GM12878 (cell line): ENCODE results near the gene S100A14. TPM values are rescaled to one million over a fixed set of nuclear protein-coding genes. Genes with fewer than 3 reads are reported as not detected.

Experiments
- ATAC-seq: fragments of 200-7000 bp; cut with Tn5 transposase; 3 replicates; pipeline ENCODE4 v1.9.1; 2020; ENCODE audit warnings: mild to moderate bottlenecking, moderate library complexity
- BruUV-seq: library from RNA; stranded (reverse); fragments of 400-500 nt; replicated peaks from 2 replicates; lab custom pipeline; 2021; lab: Mats Ljungman, UMichigan
- CTCF ChIA-PET: fragments of 300-600 bp; sonication (Branson Sonifier 250); formaldehyde crosslinking; extraction: SDS; loops from one replicate; lab custom pipeline; 2021; ENCODE audit warnings: inconsistent platforms; lab: Yijun Ruan, JAX
- POLR2A ChIA-PET: fragments of 350-600 bp; formaldehyde crosslinking; extraction: SDS; loops from one replicate; lab custom pipeline; 2021; ENCODE audit warnings: inconsistent platforms; lab: Charles Lee
- RAD21 ChIA-PET: fragments of 300-600 bp; sonication (Branson Sonifier 250); formaldehyde crosslinking; loops from one replicate; lab custom pipeline; 2023; ENCODE audit warnings: antibody characterized with exemption; ENCODE audit not compliant: unreplicated experiment; lab: Charles Lee
- SMC1A ChIA-PET: fragments of 300-600 bp; sonication (Branson Sonifier 250); formaldehyde crosslinking; loops from one replicate; lab custom pipeline; 2023; ENCODE audit not compliant: unreplicated experiment, uncharacterized antibody; lab: Charles Lee
- DNase-seq: peaks from one replicate; pipeline ENCODE4 v3.0.0-alpha.2; 2011; ENCODE audit warnings: low read depth, low spot score
- FAIRE-seq: peaks from 3 replicates; lab custom pipeline; 2011; peaks lifted over from hg19 to GRCh38; lab: Jason Lieb, UNC
- H2AFZ ChIP-seq: 2 replicates; pipeline ENCODE4 v1.6.0; 2011; ENCODE audit warnings: low read depth, low read length, control low read depth; ENCODE audit not compliant: control insufficient read depth
- H3K27ac ChIP-seq: 2 replicates; pipeline ENCODE4 v1.5.1; 2011; ENCODE audit warnings: control low read depth; ENCODE audit not compliant: control insufficient read depth, insufficient read depth
- H3K27me3 ChIP-seq, 2 experiments: replicated peaks in 1 of 2; 2 replicates each; pipeline versions ENCODE4 v1.6.0 to v1.6.1; 2011; ENCODE audit warnings: low read length in 1 of 2; ENCODE audit not compliant: control insufficient read depth in 2 of 2, insufficient read depth in 2 of 2
- H3K36me3 ChIP-seq, 2 experiments: 2 replicates each; pipeline ENCODE4 v1.5.1; 2011; ENCODE audit warnings: low read length in 1 of 2; ENCODE audit not compliant: control insufficient read depth in 2 of 2, insufficient read depth in 2 of 2
- H3K4me1 ChIP-seq: 2 replicates; pipeline ENCODE4 v1.6.1; 2011; ENCODE audit warnings: mild to moderate bottlenecking, low read length, moderate library complexity, mixed read lengths; ENCODE audit not compliant: control insufficient read depth, insufficient read depth
- H3K4me2 ChIP-seq: 2 replicates; pipeline ENCODE4 v1.6.0; 2011; ENCODE audit warnings: control low read depth; ENCODE audit not compliant: control insufficient read depth, insufficient read depth
- H3K4me3 ChIP-seq: fragments of 200-600 bp; sonication (generic); 2 replicates; pipeline ENCODE4 v1.5.1; 2016
- H3K79me2 ChIP-seq: 2 replicates; pipeline ENCODE4 v1.6.0; 2011; ENCODE audit warnings: low read length; ENCODE audit not compliant: control insufficient read depth, insufficient read depth
- H3K9ac ChIP-seq: 2 replicates; pipeline ENCODE4 v1.8.0; 2011; ENCODE audit warnings: low read length, control low read depth, mixed read lengths; ENCODE audit not compliant: control insufficient read depth, insufficient read depth
- H3K9me3 ChIP-seq: replicated peaks from 3 replicates; pipeline ENCODE4 v1.5.1; 2011; ENCODE audit warnings: mild to moderate bottlenecking, low read length; ENCODE audit not compliant: control insufficient read depth, insufficient read depth
- H4K20me1 ChIP-seq: 2 replicates; pipeline ENCODE4 v1.6.0; 2011; ENCODE audit not compliant: control insufficient read depth, insufficient read depth
- CBX5 ChIP-seq: sonication (generic); IDR thresholded peaks from 2 replicates; pipeline ENCODE4 v1.6.1; 2016; ENCODE audit warnings: low read depth, moderate library complexity, mild to moderate bottlenecking, inconsistent platforms
- IRF3 ChIP-seq: fragments of 450-650 bp; IDR thresholded peaks from 2 replicates; pipeline ENCODE4 v1.6.1; 2014; ENCODE audit warnings: mild to moderate bottlenecking
- LARP7 ChIP-seq: fragments of 450-650 bp; IDR thresholded peaks from 2 replicates; pipeline ENCODE4 v1.6.1; 2017; ENCODE audit warnings: mild to moderate bottlenecking
- NBN ChIP-seq: fragments of 450-650 bp; IDR thresholded peaks from 2 replicates; pipeline ENCODE4 v1.6.1; 2016
- NFYB ChIP-seq: IDR thresholded peaks from 2 replicates; pipeline ENCODE4 v1.6.1; 2011; ENCODE audit warnings: low read depth, mild to moderate bottlenecking, low read length, improper control_type of control experiment, moderate library complexity; ENCODE audit not compliant: insufficient read depth
- NR2F1 ChIP-seq: fragments of 450-650 bp; conservative IDR thresholded peaks from 2 replicates; pipeline ENCODE4 v1.6.1; 2017; ENCODE audit warnings: mild to moderate bottlenecking
- RAD21 ChIP-seq: IDR thresholded peaks from 2 replicates; pipeline ENCODE4 v1.6.1; 2011; ENCODE audit warnings: mild to moderate bottlenecking, low read depth, low read length, moderate library complexity; ENCODE audit not compliant: insufficient read depth
- SMAD1 ChIP-seq: fragments of 450-650 bp; IDR thresholded peaks from 2 replicates; pipeline ENCODE4 v1.6.1; 2018; ENCODE audit warnings: mild to moderate bottlenecking, low read depth; ENCODE audit not compliant: partially characterized antibody
- SMAD5 ChIP-seq: IDR thresholded peaks from 2 replicates; pipeline ENCODE4 v1.6.1; 2016; ENCODE audit warnings: antibody characterized with exemption, low read depth
- STAT3 ChIP-seq: IDR thresholded peaks from 2 replicates; pipeline ENCODE4 v1.6.1; 2011; ENCODE audit warnings: low read depth, low read length, improper control_type of control experiment
- TCF3 ChIP-seq: IDR thresholded peaks from 2 replicates; pipeline ENCODE4 v1.6.1; 2012; ENCODE audit warnings: low read depth, mild to moderate bottlenecking, low read length, borderline replicate concordance; ENCODE audit not compliant: insufficient read depth
- ZNF217 ChIP-seq: fragments of 450-650 bp; IDR thresholded peaks from 2 replicates; pipeline ENCODE4 v1.6.1; 2017; ENCODE audit warnings: antibody characterized with exemption, mild to moderate bottlenecking
- WGBS: methylation state at CpG from one replicate; pipeline ENCODE4 v1.1.6; 2016; ENCODE audit warnings: low lambda C conversion rate; ENCODE audit not compliant: insufficient replicate concordance, insufficient coverage; ENCODE audit errors: missing lambda C conversion rate; 5-methylcytosine and 5-hydroxymethylcytosine counted together
- in situ Hi-C: fragments of 300-500 bp; cut with MboI; formaldehyde crosslinking; loops from 9 replicates; pipeline ENCODE4 v1.14.3; 2018; ENCODE audit warnings: mixed read lengths
- intact Hi-C: fragments of 100-400 bp; cut with micrococcal nuclease; formaldehyde crosslinking; loops from one replicate; pipeline ENCODE4 v1.14.2; 2022; ENCODE audit not compliant: unreplicated experiment
- polyA plus RNA-seq, 11 experiments: library from polyadenylated mRNA; depleted of rRNA in 4 of 11; unstranded in 6 of 11; stranded (reverse) in 5 of 11; fragments of >200 nt; fragmentation: Nextera tagmentation in 4 of 11; fragmentation: Illumina TruSeq in 1 of 11; extraction: Ambion mirVana in 4 of 11; extraction: Trizol in 1 of 11; gene quantifications; 1 replicate in 1 of 11; 2 replicates in 10 of 11; pipeline versions ENCODE4 v1.2.1 to v1.2.3, GENCODE V29; 2011 to 2016; ENCODE audit warnings: inconsistent platforms in 2 of 11, missing spikeins in 2 of 11, low read depth in 1 of 11
- total RNA-seq, 4 experiments: library from RNA; depleted of rRNA in 3 of 4; stranded (reverse); fragments of >200 nt in 3 of 4; fragmentation: Illumina TruSeq in 1 of 4; extraction: Trizol in 1 of 4; gene quantifications; 2 replicates each; pipeline versions ENCODE4 v1.2.1 to v1.2.3, GENCODE V29; 2013 to 2021
- TF ChIP-seq, protein P1 (sequence below): fragments of 450-650 bp; IDR thresholded peaks from 2 replicates; pipeline ENCODE4 v1.6.1; 2016; ENCODE audit warnings: mild to moderate bottlenecking
- TF ChIP-seq, protein P2 (sequence below): IDR thresholded peaks from 2 replicates; pipeline ENCODE4 v1.6.1; 2012; ENCODE audit warnings: low read depth, low read length, improper control_type of control experiment

Gene S100A14
- total and polyA plus RNA-seq, 10 of the 15 experiments (the other 5 are each of a cell fraction or from before 2014, with no cell fraction given): 0.20 to 0.77 (median 0.45) TPM; not detected in 4

GRCh38 chr1:153573351-153573750, 42.8 kb downstream of the S100A14 start:
- Histone ChIP-seq H3K9ac (no peak overlapping the region), H3K4me2 (no peak overlapping the region), H3K79me2 (no peaks in the 10 kb centered on the region), H3K4me1 (peaks cover 8% of the 10 kb centered on the region), H3K36me3 (no peaks in the 10 kb centered on the region), H3K9me3 (no peaks in the 10 kb centered on the region), H2AFZ (no peak overlapping the region), H3K27ac (no peak overlapping the region), H3K27me3 (no peaks in the 10 kb centered on the region), H3K4me3 (no peak overlapping the region), H4K20me1 (no peaks in the 10 kb centered on the region)
- TF ChIP-seq, protein P1, sequence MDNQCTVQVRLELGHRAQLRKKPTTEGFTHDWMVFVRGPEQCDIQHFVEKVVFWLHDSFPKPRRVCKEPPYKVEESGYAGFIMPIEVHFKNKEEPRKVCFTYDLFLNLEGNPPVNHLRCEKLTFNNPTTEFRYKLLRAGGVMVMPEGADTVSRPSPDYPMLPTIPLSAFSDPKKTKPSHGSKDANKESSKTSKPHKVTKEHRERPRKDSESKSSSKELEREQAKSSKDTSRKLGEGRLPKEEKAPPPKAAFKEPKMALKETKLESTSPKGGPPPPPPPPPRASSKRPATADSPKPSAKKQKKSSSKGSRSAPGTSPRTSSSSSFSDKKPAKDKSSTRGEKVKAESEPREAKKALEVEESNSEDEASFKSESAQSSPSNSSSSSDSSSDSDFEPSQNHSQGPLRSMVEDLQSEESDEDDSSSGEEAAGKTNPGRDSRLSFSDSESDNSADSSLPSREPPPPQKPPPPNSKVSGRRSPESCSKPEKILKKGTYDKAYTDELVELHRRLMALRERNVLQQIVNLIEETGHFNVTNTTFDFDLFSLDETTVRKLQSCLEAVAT: no peak
- no peak for TF ChIP-seq NR2F1
- TF ChIP-seq LARP7: no peak
- no peak for TF ChIP-seq RAD21
- TF ChIP-seq NBN: no peak
- TF ChIP-seq, protein P2, sequence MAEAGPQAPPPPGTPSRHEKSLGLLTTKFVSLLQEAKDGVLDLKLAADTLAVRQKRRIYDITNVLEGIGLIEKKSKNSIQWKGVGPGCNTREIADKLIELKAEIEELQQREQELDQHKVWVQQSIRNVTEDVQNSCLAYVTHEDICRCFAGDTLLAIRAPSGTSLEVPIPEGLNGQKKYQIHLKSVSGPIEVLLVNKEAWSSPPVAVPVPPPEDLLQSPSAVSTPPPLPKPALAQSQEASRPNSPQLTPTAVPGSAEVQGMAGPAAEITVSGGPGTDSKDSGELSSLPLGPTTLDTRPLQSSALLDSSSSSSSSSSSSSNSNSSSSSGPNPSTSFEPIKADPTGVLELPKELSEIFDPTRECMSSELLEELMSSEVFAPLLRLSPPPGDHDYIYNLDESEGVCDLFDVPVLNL: no peak
- TF ChIP-seq TCF3: no peak
- TF ChIP-seq SMAD5: no peak
- no peak for TF ChIP-seq IRF3
- no peak for TF ChIP-seq ZNF217
- no peak for TF ChIP-seq STAT3
- no peak for TF ChIP-seq NFYB
- no peak for TF ChIP-seq CBX5
- no peak for TF ChIP-seq SMAD1
- SMC1A ChIA-PET: interaction anchor here (0.7 to 4.0 kb wide), 26 partner anchors 8 to 405 kb away, joined by 3 to 36 read pairs (median 6); partner anchors contain the start of genes CHTOP, ILF2, S100A1 and S100A13
- intact Hi-C loops (loop anchor here (5.0 kb wide), 1 partner anchor 99 kb away; the partner anchor contains the start of gene ILF2), in situ Hi-C loops (no loop called here)
- ATAC-seq: no peak; the same call in 2 of the 3 replicates
- DNase-seq: no peak
- CTCF ChIA-PET: interaction anchor here (0.7 to 7.5 kb wide), 37 partner anchors 8 to 413 kb away, joined by 3 to 216 read pairs (median 8); partner anchors contain the start of genes CHTOP, CREB3L4, ILF2 and JTB
- no peak for FAIRE-seq
- WGBS: 64% methylated on average over 3 of the region's 3 CpGs
- POLR2A ChIA-PET: interaction anchor here (1.0 to 1.8 kb wide), 4 partner anchors 38 to 99 kb away, joined by 3 to 11 read pairs (median 6); partner anchors contain the start of genes CHTOP and S100A6
- no TSS peak for BruUV-seq
- RAD21 ChIA-PET: interaction anchor here (0.8 to 5.2 kb wide), 19 partner anchors 10 to 413 kb away, joined by 3 to 60 read pairs (median 8); partner anchors contain the start of genes CHTOP, RAB13, S100A1 and S100A13
